GM12875 (cell line): Measurements from ENCODE around the gene RARS2.

ENCODE experiments used
- H3K4me3 ChIP-seq: one replicate; pipeline ENCODE4 v1.5.1; 2011; ENCODE audit warnings: low read depth, low read length, control low read depth
- CTCF ChIP-seq: IDR thresholded peaks from 2 replicates; pipeline ENCODE4 v1.5.1; 2011; ENCODE audit warnings: low read depth, mild to moderate bottlenecking, control low read depth, inconsistent platforms, low read length, moderate library complexity, borderline replicate concordance; ENCODE audit not compliant: insufficient read depth

RARS2 gene

GRCh38 chr6:87574237-87574804 is 15.5 kb downstream of the RARS2 start:
- no peak for TF ChIP-seq CTCF
- H3K4me3 ChIP-seq = no peak overlapping the region

- no peak for TF ChIP-seq CTCF
- no peak overlapping the region for H3K4me3 ChIP-seq
Observed at GRCh38 chr6:87573307-87574024, 16.3 kb downstream of the RARS2 start.

DNA sequence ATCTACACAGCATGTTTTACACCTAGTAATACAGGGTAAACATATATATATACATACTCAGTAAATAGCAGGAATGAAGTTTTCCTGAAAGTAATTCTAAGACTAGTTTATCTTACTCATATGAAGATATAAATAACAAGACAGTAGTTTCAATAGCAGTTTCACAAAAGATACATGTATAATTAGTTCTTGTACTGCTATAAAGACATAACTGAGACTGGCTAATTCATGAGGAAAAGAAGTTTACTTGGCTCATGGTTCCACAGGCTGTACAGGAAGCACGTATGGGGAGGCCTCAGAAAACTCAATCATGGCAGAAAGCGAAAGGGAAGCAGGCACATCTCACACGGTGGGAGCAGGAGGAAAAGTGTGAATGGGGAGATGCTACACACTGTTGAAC is 16.9 kb downstream of the RARS2 start:
- no peak for TF ChIP-seq CTCF
- no peak overlapping the region for H3K4me3 ChIP-seq

DNA sequence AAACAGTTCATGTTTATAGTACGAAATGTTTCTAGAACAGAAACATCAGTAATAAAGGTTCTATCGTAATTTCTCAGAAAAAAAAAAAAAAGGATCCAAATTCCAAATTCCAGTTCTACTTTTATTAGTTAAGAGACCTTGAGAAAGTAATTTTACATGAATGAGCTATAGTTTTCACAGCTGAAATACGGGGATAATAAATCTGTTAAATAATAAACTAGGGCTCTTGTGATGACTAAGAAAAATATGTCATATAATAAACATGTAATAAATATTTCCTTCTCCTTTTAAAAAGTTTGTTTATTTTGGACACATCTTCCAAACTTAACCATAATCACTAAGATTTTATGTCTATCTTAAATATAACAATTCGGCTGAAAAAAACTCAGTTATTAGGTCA is 17.8 kb downstream of the RARS2 start:
- no peak overlapping the region for H3K4me3 ChIP-seq
- no peak for TF ChIP-seq CTCF

DNA sequence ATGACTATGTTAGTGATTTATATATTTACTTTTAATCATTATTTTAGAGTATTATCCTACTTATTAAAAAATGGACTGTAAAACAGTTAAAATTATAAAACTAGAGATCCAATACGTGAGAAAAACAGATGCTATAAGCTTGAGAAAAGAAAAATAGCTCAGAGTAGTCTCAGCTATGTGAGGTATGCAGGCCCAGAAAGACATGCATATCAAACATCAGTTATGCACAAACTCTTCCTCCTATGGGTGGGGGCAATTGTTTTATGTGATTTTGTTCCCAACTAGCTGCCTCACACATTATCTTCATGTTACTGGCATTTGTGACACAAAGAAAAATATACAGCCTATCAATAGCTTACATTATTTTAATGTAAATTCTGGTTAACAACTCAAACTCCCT is 28.8 kb downstream of the RARS2 start:
- H3K4me3 ChIP-seq = no peak overlapping the region
- no peak for TF ChIP-seq CTCF

DNA sequence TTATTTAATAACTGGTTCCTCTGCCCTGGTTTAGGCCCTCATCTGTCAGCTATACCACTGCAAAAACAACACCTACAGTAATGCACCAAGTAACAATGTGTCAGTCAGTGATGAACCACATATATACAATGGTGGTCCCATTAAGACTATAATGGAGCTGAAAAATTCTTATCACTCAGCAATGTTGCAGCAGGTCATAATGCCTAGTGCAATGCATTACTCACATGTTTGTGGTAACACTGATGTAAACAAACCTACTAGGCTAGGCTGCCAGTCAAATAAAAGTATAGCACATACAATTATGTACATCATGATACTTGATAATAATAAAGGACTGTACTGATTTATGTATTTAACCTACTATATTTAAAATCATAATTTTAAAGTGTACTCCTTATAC is 31.3 kb downstream of the RARS2 start:
- TF ChIP-seq CTCF = no peak
- no peak overlapping the region for H3K4me3 ChIP-seq

GRCh38 chr6:87555506-87555905 is 34.3 kb downstream of the RARS2 start:
- TF ChIP-seq CTCF = no peak
- no peak overlapping the region for H3K4me3 ChIP-seq
